Neuronal stem cell (in vitro differentiated cells): ENCODE measurements around the gene PIGZ.

ENCODE experiments used
- DNase-seq: peaks from one replicate; pipeline ENCODE4 v3.0.0-alpha.2; 2013; ENCODE audit warnings: low spot score
- H2AFZ ChIP-seq: one replicate; pipeline ENCODE4 v1.6.1; 2013; ENCODE audit warnings: mild to moderate bottlenecking, low read length, inconsistent platforms
- H2AK5ac ChIP-seq: 2 replicates; pipeline ENCODE4 v1.6.1; 2013; ENCODE audit warnings: low read depth, mild to moderate bottlenecking, inconsistent platforms, low read length, moderate library complexity, mixed read lengths
- H2BK120ac ChIP-seq: 2 replicates; pipeline ENCODE4 v1.6.1; 2013; ENCODE audit warnings: low read depth, mild to moderate bottlenecking, inconsistent platforms, low read length, moderate library complexity, mixed read lengths
- H2BK12ac ChIP-seq: one replicate; pipeline ENCODE4 v1.6.1; 2013; ENCODE audit warnings: low read length, inconsistent platforms
- H2BK15ac ChIP-seq: 2 replicates; pipeline ENCODE4 v1.6.1; 2013; ENCODE audit warnings: mild to moderate bottlenecking, low read length, inconsistent platforms, mixed read lengths
- H2BK5ac ChIP-seq: one replicate; pipeline ENCODE4 v1.6.1; 2013; ENCODE audit warnings: inconsistent platforms, mild to moderate bottlenecking, low read length, moderate library complexity
- H3K14ac ChIP-seq: one replicate; pipeline ENCODE4 v1.6.1; 2013; ENCODE audit warnings: low read length, inconsistent platforms
- H3K18ac ChIP-seq: 2 replicates; pipeline ENCODE4 v1.6.1; 2013; ENCODE audit warnings: low read length, inconsistent platforms
- H3K23ac ChIP-seq: 2 replicates; pipeline ENCODE4 v1.6.1; 2013; ENCODE audit warnings: low read depth, mild to moderate bottlenecking, mixed read lengths, low read length, inconsistent platforms; ENCODE audit not compliant: poor library complexity
- H3K27ac ChIP-seq: replicated peaks from 3 replicates; pipeline ENCODE4 v1.5.1; 2013; ENCODE audit warnings: low read length, inconsistent platforms
- H3K27me3 ChIP-seq, 3 experiments: 2 replicates each; pipeline ENCODE4 v1.6.1; 2013; ENCODE audit warnings: low read length in 3 of 3, mild to moderate bottlenecking in 2 of 3, inconsistent platforms in 1 of 3, low read depth in 1 of 3, mixed read lengths in 1 of 3, moderate library complexity in 1 of 3; ENCODE audit not compliant: control insufficient read depth in 3 of 3, insufficient read depth in 3 of 3
- H3K36me3 ChIP-seq, 2 donors: replicated peaks in 1 of 2; 2 replicates each; pipeline ENCODE4 v1.6.1; 2013; ENCODE audit warnings: low read length in 2 of 2; ENCODE audit not compliant: control insufficient read depth in 2 of 2, insufficient read depth in 2 of 2
- H3K4ac ChIP-seq: 2 replicates; pipeline ENCODE4 v1.6.1; 2013; ENCODE audit warnings: inconsistent platforms, mild to moderate bottlenecking, low read length, moderate library complexity
- H3K4me1 ChIP-seq, 2 donors: 1 replicate in 1 of 2; 2 replicates in 1 of 2; pipeline ENCODE4 v1.6.1; 2013; ENCODE audit warnings: low read length in 2 of 2, low read depth in 1 of 2; ENCODE audit not compliant: control insufficient read depth in 2 of 2, insufficient read depth in 1 of 2
- H3K4me2 ChIP-seq: one replicate; pipeline ENCODE4 v1.6.1; 2013; ENCODE audit warnings: mild to moderate bottlenecking, low read length, inconsistent platforms; ENCODE audit not compliant: insufficient read depth, poor library complexity, severe bottlenecking
- H3K4me3 ChIP-seq, 2 donors: 2 replicates each; pipeline ENCODE4 v1.5.1; 2013; ENCODE audit warnings: low read length in 2 of 2, mild to moderate bottlenecking in 2 of 2, inconsistent platforms in 1 of 2, moderate library complexity in 1 of 2
- H3K79me1 ChIP-seq: one replicate; pipeline ENCODE4 v1.6.1; 2013; ENCODE audit warnings: low read depth, mild to moderate bottlenecking, inconsistent platforms, low read length, moderate library complexity
- H3K9ac ChIP-seq: one replicate; pipeline ENCODE4 v1.6.1; 2013; ENCODE audit warnings: mild to moderate bottlenecking, low read depth, low read length, inconsistent platforms; ENCODE audit not compliant: poor library complexity
- H3K9me3 ChIP-seq, 2 donors: replicated peaks in 1 of 2; 2 replicates each; pipeline versions ENCODE3 to v1.6.1; 2013; ENCODE audit warnings: low read length in 2 of 2, mild to moderate bottlenecking in 2 of 2, inconsistent platforms in 1 of 2, low read depth in 1 of 2, mixed read lengths in 1 of 2, moderate library complexity in 1 of 2; ENCODE audit not compliant: control insufficient read depth in 2 of 2, insufficient read depth in 1 of 2
- H4K8ac ChIP-seq: one replicate; pipeline ENCODE4 v1.6.1; 2013; ENCODE audit warnings: low read depth, mild to moderate bottlenecking, inconsistent platforms, low read length, moderate library complexity
- H4K91ac ChIP-seq: one replicate; pipeline ENCODE4 v1.6.1; 2013; ENCODE audit warnings: low read length, low read depth, mild to moderate bottlenecking, inconsistent platforms; ENCODE audit not compliant: poor library complexity
- WGBS, 2 donors: extraction: QIAGEN DNeasy Blood & Tissue Kit; methylation state at CpG; one replicate each; pipeline ENCODE4 v1.1.7; 2013; ENCODE audit warnings: missing lambda C conversion rate in 2 of 2, mixed read lengths in 1 of 2; ENCODE audit not compliant: insufficient read length in 2 of 2, insufficient replicate concordance in 1 of 2; ENCODE audit errors: extremely low coverage in 2 of 2; 5-methylcytosine and 5-hydroxymethylcytosine counted together

Gene PIGZ

DNA sequence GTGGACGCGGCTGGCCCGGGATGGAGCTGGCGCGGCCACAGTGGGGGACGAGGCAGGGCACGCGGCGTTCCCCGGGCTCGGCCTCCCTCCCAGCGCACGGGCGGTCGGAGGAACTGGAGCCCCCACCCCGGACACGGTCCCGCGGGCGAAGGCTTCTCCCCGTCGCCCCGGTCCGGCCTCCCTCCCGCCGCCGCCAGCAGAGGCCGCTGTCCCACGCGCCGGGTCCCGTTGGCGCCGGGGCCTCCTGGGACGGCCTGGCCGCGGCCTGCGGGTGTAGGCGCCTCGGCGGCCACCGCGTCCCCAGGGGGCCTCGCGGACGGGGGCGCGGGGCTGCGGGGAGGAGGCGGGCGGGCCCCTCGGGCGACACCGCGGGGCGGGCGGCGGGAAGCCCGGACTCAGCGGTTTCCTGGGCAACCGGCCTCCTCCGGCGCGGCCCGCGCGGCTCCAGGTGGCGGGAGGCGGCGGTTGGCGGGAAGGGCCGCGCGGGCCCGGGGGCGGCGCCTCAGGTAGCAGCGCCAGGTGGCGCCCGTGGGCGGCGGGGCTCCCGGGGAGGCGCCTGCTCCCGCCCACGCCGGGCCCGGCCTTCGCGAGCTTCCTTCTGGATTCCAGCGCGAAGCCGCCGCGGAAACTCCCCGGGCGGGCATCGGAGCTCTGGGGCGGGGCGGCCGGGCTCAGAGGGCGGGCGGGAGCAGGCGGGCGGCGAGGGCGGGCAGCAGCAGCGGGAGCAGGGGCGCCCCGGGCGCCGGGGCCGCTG lies 34.2 kb upstream of the PIGZ start:
- Histone ChIP-seq H3K79me1 (no peaks in the 10 kb centered on the region), H2BK5ac (peak overlapping the region; percentile 46), H3K4ac (no peak overlapping the region), H2BK120ac (peak overlapping the region; percentile 93), H3K9ac (peak overlapping the region; percentile 72), H3K36me3 (peaks cover 0 to 1% of the 10 kb centered on the region in 2 donors), H3K18ac (peak overlapping the region; percentile 96), H4K8ac (peak overlapping the region; percentile 84), H3K14ac (no peak overlapping the region), H3K9me3 (peaks cover 0 to 15% of the 10 kb centered on the region in 2 donors), H3K23ac (peak overlapping the region; percentile 48), H3K4me2 (peak overlapping the region; percentile 65), H3K27ac (no peak overlapping the region), H4K91ac (no peak overlapping the region), H2BK15ac (peak overlapping the region; percentile 80), H2AK5ac (peak overlapping the region; percentile 95), H3K4me1 (peaks cover 0 to 5% of the 10 kb centered on the region in 2 donors), H2BK12ac (no peak overlapping the region), H3K4me3 (peak overlapping the region; percentile 35 to 79), H2AFZ (peak overlapping the region; percentile 82), H3K27me3 (peaks cover 0 to 5% (median 5%) of the 10 kb centered on the region in 3 experiments)
- no CpG with 5 or more reads among the region's 113 CpGs for WGBS, 2 donors
- peak; percentile 63 for DNase-seq

- peak overlapping the region; percentile 95 for H2AK5ac ChIP-seq
- H3K4me1 ChIP-seq, result peaks cover 0 to 5% of the 10 kb centered on the region in 2 donors
- peak overlapping the region; percentile 65 for H3K4me2 ChIP-seq
- H3K4me3 ChIP-seq, result peak overlapping the region in 1 of 2 donors; percentile 49
- H2BK15ac ChIP-seq, result peak overlapping the region; percentile 80
- H3K36me3 ChIP-seq, result peaks cover 0 to 1% of the 10 kb centered on the region in 2 donors
- H2BK12ac ChIP-seq, result no peak overlapping the region
- peak overlapping the region; percentile 93 for H2BK120ac ChIP-seq
- H4K8ac ChIP-seq, result peak overlapping the region; percentile 84
- peak overlapping the region; percentile 48 for H3K23ac ChIP-seq
- H2BK5ac ChIP-seq, result peak overlapping the region; percentile 46
- H3K14ac ChIP-seq, result no peak overlapping the region
- H4K91ac ChIP-seq, result no peak overlapping the region
- peak overlapping the region; percentile 96 for H3K18ac ChIP-seq
- peak overlapping the region; percentile 82 for H2AFZ ChIP-seq
- no CpG with 5 or more reads among the region's 55 CpGs for WGBS, 2 donors
- H3K27me3 ChIP-seq, result peaks cover 0 to 5% (median 5%) of the 10 kb centered on the region in 3 experiments
- no peak for DNase-seq
- no peak overlapping the region for H3K4ac ChIP-seq
- peaks cover 0 to 15% of the 10 kb centered on the region in 2 donors for H3K9me3 ChIP-seq
- H3K79me1 ChIP-seq, result no peaks in the 10 kb centered on the region
- no peak overlapping the region for H3K27ac ChIP-seq
- H3K9ac ChIP-seq, result peak overlapping the region; percentile 63
These were observed 33.5 kb upstream of the PIGZ start for GRCh38 chr3:197001972-197002700.

GRCh38 chr3:197001106-197001971 lies 32.7 kb upstream of the PIGZ start:
- Histone ChIP-seq H2AFZ (peak overlapping the region; percentile 82), H3K9ac (peak overlapping the region; percentile 6), H3K27ac (no peak overlapping the region), H3K79me1 (no peaks in the 10 kb centered on the region), H2BK120ac (peak overlapping the region; percentile 0), H3K14ac (no peak overlapping the region), H4K91ac (peak overlapping the region; percentile 12), H3K4me3 (no peak overlapping the region), H3K36me3 (peaks cover 0 to 1% of the 10 kb centered on the region in 2 donors), H2BK12ac (no peak overlapping the region), H3K4ac (no peak overlapping the region), H3K9me3 (peaks cover 0 to 15% of the 10 kb centered on the region in 2 donors), H3K4me2 (no peak overlapping the region), H2BK15ac (peak overlapping the region; percentile 80), H3K23ac (no peak overlapping the region), H3K4me1 (peaks cover 0 to 5% of the 10 kb centered on the region in 2 donors), H4K8ac (peak overlapping the region; percentile 3), H3K27me3 (peaks cover 0 to 9% (median 5%) of the 10 kb centered on the region in 3 experiments), H3K18ac (peak overlapping the region; percentile 62), H2AK5ac (peak overlapping the region; percentile 95), H2BK5ac (no peak overlapping the region)
- DNase-seq, result no peak
- no CpG with 5 or more reads among the region's 20 CpGs for WGBS, 2 donors
